Smooth muscle cell (in vitro differentiated cells): ENCODE data around the gene ATXN1. TPM values are rescaled to one million over a fixed set of nuclear protein-coding genes. Genes with fewer than 3 reads are reported as not detected.
A peak's percentile ranks its signal among the peaks of the same experiment; 100 is the strongest.

Experiments used
- DNase-seq: peaks from one replicate; lab custom pipeline; 2025; ENCODE audit not compliant: unreplicated experiment; lab: John Stamatoyannopoulos, UW
- H2AFZ ChIP-seq: fragments of 200-600 bp; sonication (generic); 2 replicates; pipeline ENCODE4 v1.6.0; 2016; ENCODE audit warnings: antibody characterized with exemption, low read depth, mild to moderate bottlenecking
- H3F3A ChIP-seq: fragments of 200-600 bp; sonication (generic); 2 replicates; pipeline ENCODE4 v1.6.0; 2017; ENCODE audit warnings: antibody characterized with exemption, low read depth
- H3K27ac ChIP-seq: fragments of 200-600 bp; sonication (generic); 2 replicates; pipeline ENCODE4 v1.5.1; 2016; ENCODE audit warnings: low read depth, mild to moderate bottlenecking
- H3K27me3 ChIP-seq: fragments of 200-600 bp; sonication (generic); 2 replicates; pipeline ENCODE4 v1.6.1; 2016; ENCODE audit warnings: low read depth, mild to moderate bottlenecking
- H3K36me3 ChIP-seq: fragments of 200-600 bp; sonication (generic); 2 replicates; pipeline ENCODE4 v1.5.1; 2016; ENCODE audit warnings: low read depth
- H3K4me1 ChIP-seq: fragments of 200-600 bp; sonication (generic); 2 replicates; pipeline ENCODE4 v1.5.1; 2016; ENCODE audit warnings: low read depth
- H3K4me2 ChIP-seq: fragments of 200-600 bp; sonication (generic); 2 replicates; pipeline ENCODE4 v1.6.0; 2016; ENCODE audit warnings: mild to moderate bottlenecking
- H3K4me3 ChIP-seq: fragments of 200-600 bp; sonication (generic); 2 replicates; pipeline ENCODE4 v1.5.1; 2016; ENCODE audit warnings: mild to moderate bottlenecking
- H3K79me2 ChIP-seq: fragments of 200-600 bp; sonication (generic); 2 replicates; pipeline ENCODE4 v1.6.0; 2016; ENCODE audit warnings: low read depth, mild to moderate bottlenecking
- H3K9ac ChIP-seq: fragments of 200-600 bp; sonication (generic); 2 replicates; pipeline ENCODE4 v1.6.0; 2016; ENCODE audit warnings: low read depth
- H3K9me3 ChIP-seq: fragments of 200-600 bp; sonication (generic); replicated peaks from 2 replicates; pipeline ENCODE4 v1.5.1; 2016; ENCODE audit warnings: low read depth
- H4K20me1 ChIP-seq: fragments of 200-600 bp; sonication (generic); 2 replicates; pipeline ENCODE4 v1.6.0; 2016; ENCODE audit warnings: low read depth
- CTCF ChIP-seq: fragments of 200-600 bp; sonication (generic); IDR thresholded peaks from 2 replicates; pipeline ENCODE4 v1.5.1; 2017; ENCODE audit warnings: borderline replicate concordance, mild to moderate bottlenecking, antibody characterized with exemption; ENCODE audit not compliant: insufficient read depth, poor library complexity, severe bottlenecking
- WGBS: methylation state at CpG from one replicate; pipeline ENCODE4 v1.1.7; 2016; ENCODE audit warnings: low lambda C conversion rate; 5-methylcytosine and 5-hydroxymethylcytosine counted together
- polyA plus RNA-seq: library from polyadenylated mRNA; unstranded; fragments of >200 nt; fragmentation: Nextera tagmentation; extraction: Ambion mirVana; gene quantifications from 2 replicates; pipeline ENCODE4 v1.2.1, GENCODE V29; 2016
- total RNA-seq: library from RNA; depleted of rRNA; stranded (reverse); fragments of >200 nt; gene quantifications from 2 replicates; pipeline ENCODE4 v1.2.3, GENCODE V29; 2014

Gene ATXN1
- total and polyA plus RNA-seq, 2 experiments from 2014 or later, result 17.9 to 40.6 TPM

DNA sequence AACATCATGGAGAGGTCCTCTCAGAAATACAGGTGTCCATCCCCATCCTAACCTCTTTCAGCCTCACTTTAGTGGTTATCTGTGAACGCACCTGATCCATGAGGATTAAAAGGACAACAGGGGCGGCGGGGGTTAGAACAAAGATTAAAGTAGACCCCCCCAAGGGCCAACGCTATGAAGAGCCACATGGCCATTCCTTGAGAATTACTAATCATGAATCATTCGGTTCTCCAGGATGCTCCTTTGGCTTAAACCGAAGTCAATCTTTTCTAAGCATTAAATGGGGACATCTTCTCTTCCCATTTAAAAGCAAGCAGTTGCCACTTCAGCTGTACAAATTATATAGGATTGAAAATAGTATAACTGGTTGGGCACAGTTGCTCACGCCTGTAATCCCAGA is 310.4 kb downstream of the ATXN1 start:
- H3K4me1 ChIP-seq, result no peaks in the 10 kb centered on the region
- H3K9ac ChIP-seq, result no peak overlapping the region
- no peaks in the 10 kb centered on the region for H3K9me3 ChIP-seq
- DNase-seq, result no peak
- no peak overlapping the region for H3K4me3 ChIP-seq
- H3K4me2 ChIP-seq, result peak overlapping the region; percentile 42
- H4K20me1 ChIP-seq, result peaks cover 33% of the 10 kb centered on the region
- H3F3A ChIP-seq, result no peaks in the 10 kb centered on the region
- WGBS, result 58% methylated on average over 7 of the region's 7 CpGs
- H2AFZ ChIP-seq, result no peak overlapping the region
- peak overlapping the region; percentile 85 for H3K27ac ChIP-seq
- H3K36me3 ChIP-seq, result no peaks in the 10 kb centered on the region
- no peaks in the 10 kb centered on the region for H3K27me3 ChIP-seq
- peaks cover 16% of the 10 kb centered on the region for H3K79me2 ChIP-seq
- no peak for TF ChIP-seq CTCF

DNA sequence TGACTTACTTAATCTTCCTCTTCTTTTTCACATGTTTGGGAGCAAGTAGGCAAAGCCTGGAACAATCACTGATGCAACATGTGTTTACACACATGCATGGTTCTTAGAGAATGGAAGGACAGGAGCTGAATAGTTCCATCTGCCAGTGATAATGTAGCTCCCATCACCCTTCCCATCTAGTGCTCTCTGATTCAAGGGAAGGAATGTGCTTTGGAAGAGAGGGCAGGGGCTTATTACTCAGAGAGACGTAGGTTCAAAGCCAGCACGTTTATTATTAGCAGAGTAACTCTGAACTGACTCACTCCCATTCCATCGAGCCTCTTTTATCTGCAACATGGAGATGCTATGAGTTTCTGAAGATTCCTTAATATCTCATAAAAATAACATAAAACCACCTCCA is 311.0 kb downstream of the ATXN1 start:
- no peak for TF ChIP-seq CTCF
- Histone ChIP-seq H3K36me3 (no peaks in the 10 kb centered on the region), H3K4me3 (no peak overlapping the region), H4K20me1 (peaks cover 32% of the 10 kb centered on the region), H3K4me1 (no peaks in the 10 kb centered on the region), H3K9ac (no peak overlapping the region), H2AFZ (no peak overlapping the region), H3F3A (no peaks in the 10 kb centered on the region), H3K27me3 (no peaks in the 10 kb centered on the region), H3K79me2 (peaks cover 16% of the 10 kb centered on the region), H3K9me3 (no peaks in the 10 kb centered on the region), H3K27ac (peak overlapping the region; percentile 85), H3K4me2 (peak overlapping the region; percentile 42)
- DNase-seq, result no peak
- WGBS, result 16% methylated on average over 3 of the region's 3 CpGs

- no peak overlapping the region for H3K4me2 ChIP-seq
- H3K36me3 ChIP-seq, result no peaks in the 10 kb centered on the region
- H2AFZ ChIP-seq, result no peak overlapping the region
- no peak for TF ChIP-seq CTCF
- H3K4me3 ChIP-seq, result no peak overlapping the region
- H3K79me2 ChIP-seq, result peaks cover 22% of the 10 kb centered on the region
- no peaks in the 10 kb centered on the region for H3F3A ChIP-seq
- H3K27me3 ChIP-seq, result no peaks in the 10 kb centered on the region
- H3K9me3 ChIP-seq, result no peaks in the 10 kb centered on the region
- no peak overlapping the region for H3K27ac ChIP-seq
- WGBS, result 77% methylated on average over 2 of the region's 2 CpGs
- no peaks in the 10 kb centered on the region for H3K4me1 ChIP-seq
- no peak for DNase-seq
- no peak overlapping the region for H3K9ac ChIP-seq
- peaks cover 32% of the 10 kb centered on the region for H4K20me1 ChIP-seq
Measured at GRCh38 chr6:16446273-16446672, 315.0 kb downstream of the ATXN1 start.

- Histone ChIP-seq H2AFZ (no peak overlapping the region), H3F3A (no peaks in the 10 kb centered on the region), H3K27ac (no peak overlapping the region), H3K9ac (no peak overlapping the region), H3K27me3 (no peaks in the 10 kb centered on the region), H3K79me2 (peaks cover 16% of the 10 kb centered on the region), H3K4me2 (no peak overlapping the region), H4K20me1 (peaks cover 25% of the 10 kb centered on the region), H3K9me3 (no peaks in the 10 kb centered on the region), H3K4me1 (no peaks in the 10 kb centered on the region), H3K4me3 (no peak overlapping the region), H3K36me3 (no peaks in the 10 kb centered on the region)
- no peak for DNase-seq
- TF ChIP-seq CTCF, result no peak
- 96% methylated on average over 3 of the region's 3 CpGs for WGBS
Measured at GRCh38 chr6:16442031-16442430, 319.2 kb downstream of the ATXN1 start.
